Colonic mucosa (tissue), 4 donors: ENCODE measurements around the gene AP2A1. TPM values are rescaled to one million over a fixed set of nuclear protein-coding genes. Genes with fewer than 3 reads are reported as not detected.

Source experiments
- DNase-seq: peaks from one replicate; pipeline ENCODE4 v3.0.0-alpha.2; 2020
- H3K27ac ChIP-seq: fragments of 200-600 bp; one replicate; pipeline ENCODE4 v1.8.0; 2021
- H3K27me3 ChIP-seq: fragments of 200-600 bp; one replicate; pipeline ENCODE4 v1.8.0; 2021
- H3K36me3 ChIP-seq: fragments of 200-600 bp; one replicate; pipeline ENCODE4 v1.8.0; 2021
- H3K4me1 ChIP-seq: fragments of 200-600 bp; one replicate; pipeline ENCODE4 v1.8.0; 2021; ENCODE audit warnings: mild to moderate bottlenecking
- H3K4me3 ChIP-seq: fragments of 200-600 bp; one replicate; pipeline ENCODE4 v1.8.0; 2021
- H3K9ac ChIP-seq, 2 donors: one replicate each; pipeline ENCODE4 v1.7.0; 2013; ENCODE audit warnings: control low read depth in 2 of 2, low read depth in 2 of 2, low read length in 2 of 2
- H3K9me3 ChIP-seq: fragments of 200-600 bp; one replicate; pipeline ENCODE4 v1.8.0; 2021
- intact Hi-C: fragments of 100-400 bp; cut with DNase I; formaldehyde crosslinking; loops from one replicate; pipeline ENCODE4 v1.14.1; 2022
- microRNA-seq: library from miRNA; unstranded; fragments of <30 nt; microRNA quantifications from one replicate; pipeline ENCODE4, GENCODE V29; 2019
- total RNA-seq, 2 donors: library from RNA; stranded (reverse); fragmentation: NEBNext Ultra II Directional in 1 of 2; extraction: Animal tissue kit (Norgen Biotek cat#: 25700) in 1 of 2; gene quantifications; one replicate each; pipeline ENCODE4 v1.2.1, GENCODE V29; 2021
- TF ChIP-seq, protein P1 (sequence below): fragments of 200-600 bp; IDR thresholded peaks from one replicate; pipeline ENCODE4 v1.8.0; 2022; ENCODE audit warnings: antibody characterized with exemption, mild to moderate bottlenecking
- donor health status: healthy.
- donor health status: DM: no; HTN: no; CAD: no.
- donor health status: DM: no; HTN: no; CAD: no.

The AP2A1 gene
- total RNA-seq, 2 donors from 2014 or later = 80.0 to 92.1 TPM

DNA sequence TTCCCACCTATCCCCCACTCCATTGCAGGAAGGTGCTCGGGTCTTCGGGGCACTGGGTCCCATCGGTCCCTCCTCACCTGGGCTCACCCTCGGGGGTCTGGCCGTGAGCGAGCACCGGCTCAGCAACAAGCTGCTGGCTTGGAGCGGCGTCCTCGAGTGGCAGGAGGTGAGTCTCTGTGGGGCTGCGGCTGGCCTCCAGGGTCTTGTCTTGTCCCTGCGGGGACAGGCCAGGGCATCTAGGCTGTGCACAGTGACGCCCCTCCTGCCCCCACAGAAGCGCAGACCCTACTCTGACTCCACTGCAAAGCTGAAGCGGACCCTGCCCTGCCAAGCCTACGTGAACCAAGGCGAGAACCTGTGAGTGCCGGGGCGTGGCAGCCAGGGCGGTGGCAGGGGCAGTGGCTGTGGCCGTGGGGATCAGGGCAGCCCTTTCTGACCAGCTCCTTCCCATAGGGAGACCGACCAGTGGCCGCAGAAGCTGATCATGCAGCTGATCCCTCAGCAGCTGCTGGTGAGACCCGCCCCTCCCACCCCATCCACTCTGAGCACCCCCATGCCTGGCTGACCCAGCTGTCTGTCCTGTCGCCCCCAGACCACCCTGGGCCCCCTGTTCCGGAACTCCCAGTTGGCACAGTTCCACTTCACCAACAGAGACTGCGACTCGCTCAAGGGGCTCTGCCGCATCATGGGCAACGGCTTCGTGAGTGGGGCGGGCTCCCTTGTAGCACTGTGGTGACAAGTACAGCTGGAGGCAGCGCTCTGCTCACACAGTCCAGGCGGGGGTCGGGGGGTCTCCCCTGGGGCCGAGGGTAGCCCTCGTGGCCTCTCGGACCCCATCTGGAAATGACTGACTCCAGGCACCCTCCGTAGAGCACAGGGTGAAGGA, 87.8 kb downstream of the AP2A1 start:
- H3K36me3 ChIP-seq = peaks cover 11% of the 10 kb centered on the region
- DNase-seq = peak; percentile 34
- TF ChIP-seq, protein P1, sequence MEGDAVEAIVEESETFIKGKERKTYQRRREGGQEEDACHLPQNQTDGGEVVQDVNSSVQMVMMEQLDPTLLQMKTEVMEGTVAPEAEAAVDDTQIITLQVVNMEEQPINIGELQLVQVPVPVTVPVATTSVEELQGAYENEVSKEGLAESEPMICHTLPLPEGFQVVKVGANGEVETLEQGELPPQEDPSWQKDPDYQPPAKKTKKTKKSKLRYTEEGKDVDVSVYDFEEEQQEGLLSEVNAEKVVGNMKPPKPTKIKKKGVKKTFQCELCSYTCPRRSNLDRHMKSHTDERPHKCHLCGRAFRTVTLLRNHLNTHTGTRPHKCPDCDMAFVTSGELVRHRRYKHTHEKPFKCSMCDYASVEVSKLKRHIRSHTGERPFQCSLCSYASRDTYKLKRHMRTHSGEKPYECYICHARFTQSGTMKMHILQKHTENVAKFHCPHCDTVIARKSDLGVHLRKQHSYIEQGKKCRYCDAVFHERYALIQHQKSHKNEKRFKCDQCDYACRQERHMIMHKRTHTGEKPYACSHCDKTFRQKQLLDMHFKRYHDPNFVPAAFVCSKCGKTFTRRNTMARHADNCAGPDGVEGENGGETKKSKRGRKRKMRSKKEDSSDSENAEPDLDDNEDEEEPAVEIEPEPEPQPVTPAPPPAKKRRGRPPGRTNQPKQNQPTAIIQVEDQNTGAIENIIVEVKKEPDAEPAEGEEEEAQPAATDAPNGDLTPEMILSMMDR = no peak
- peaks cover 7% of the 10 kb centered on the region for H3K4me1 ChIP-seq
- no peak overlapping the region for H3K4me3 ChIP-seq
- intact Hi-C loops = no loop called here
- no peaks in the 10 kb centered on the region for H3K27me3 ChIP-seq
- no peaks in the 10 kb centered on the region for H3K9me3 ChIP-seq
- H3K27ac ChIP-seq = no peak overlapping the region
- H3K9ac ChIP-seq = no peak overlapping the region

DNA sequence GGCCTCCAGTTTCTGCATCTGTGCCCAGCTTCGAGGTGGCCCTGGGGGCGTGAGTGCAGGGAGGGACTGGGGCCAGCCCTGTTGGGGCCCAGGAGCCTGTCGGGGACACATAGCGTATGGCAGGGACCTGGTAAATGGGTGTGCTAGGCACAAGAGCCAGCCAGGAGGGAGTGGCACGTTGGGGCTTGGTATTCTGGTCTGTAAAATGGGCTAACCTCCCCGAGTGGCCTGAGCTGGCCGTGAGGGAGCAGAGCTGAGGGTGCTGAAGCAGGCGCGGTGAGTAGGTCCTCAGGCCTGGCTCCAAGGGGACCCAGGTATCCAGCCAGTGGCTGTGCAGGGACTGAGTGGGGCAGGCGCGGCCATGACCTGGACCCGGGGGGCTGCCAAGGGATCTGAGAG, 88.5 kb downstream of the AP2A1 start:
- Histone ChIP-seq H3K36me3 (peaks cover 11% of the 10 kb centered on the region), H3K9ac (no peak overlapping the region), H3K4me3 (no peak overlapping the region), H3K27me3 (no peaks in the 10 kb centered on the region), H3K27ac (no peak overlapping the region), H3K9me3 (no peaks in the 10 kb centered on the region), H3K4me1 (peaks cover 7% of the 10 kb centered on the region)
- TF ChIP-seq, protein P1 = no peak
- intact Hi-C loops = no loop called here
- no peak for DNase-seq

DNA sequence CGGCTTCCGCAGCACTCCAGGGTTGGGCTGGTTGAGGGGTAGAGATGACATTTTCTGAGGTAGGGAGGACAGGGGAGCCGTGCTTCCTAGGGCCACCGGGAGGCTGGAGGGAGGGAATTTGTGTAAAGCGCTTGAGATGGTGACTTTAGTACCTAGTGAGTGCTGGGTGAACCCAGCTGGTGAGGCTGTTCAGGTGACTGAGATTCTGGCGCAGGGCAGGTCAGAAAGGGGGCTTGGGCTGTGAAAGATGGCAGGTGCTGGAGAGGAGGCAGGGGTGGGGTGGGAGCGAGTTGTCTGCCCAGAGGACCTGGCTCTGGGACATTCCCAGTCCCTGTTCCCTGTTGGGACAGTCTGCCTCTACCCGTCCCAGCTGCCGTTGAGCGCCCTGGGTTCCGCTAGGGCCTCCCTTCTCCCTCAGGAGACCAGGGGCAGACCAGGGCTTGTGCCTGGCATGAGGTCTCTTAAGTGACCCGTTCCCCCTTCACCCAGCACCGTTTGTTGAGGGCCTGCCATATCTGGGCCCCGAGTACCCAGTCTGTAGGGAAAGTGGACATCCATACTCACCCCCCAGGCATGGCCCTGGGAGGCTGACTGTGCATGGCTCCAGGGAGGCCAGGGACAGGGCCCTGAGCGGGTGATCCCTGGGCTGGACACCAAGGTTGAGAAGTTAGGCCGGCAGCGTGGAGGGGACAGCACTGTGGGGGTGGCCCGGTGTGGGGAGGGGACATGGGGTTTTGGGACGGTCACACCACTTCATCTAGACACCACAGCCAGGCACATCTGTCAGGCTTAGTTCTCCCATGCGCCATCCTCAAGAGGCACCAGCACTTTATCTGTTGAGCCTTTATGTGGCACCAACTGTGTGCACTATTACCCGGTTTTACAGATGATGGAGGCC, 89.1 kb downstream of the AP2A1 start:
- Histone ChIP-seq H3K27ac (no peak overlapping the region), H3K36me3 (peaks cover 11% of the 10 kb centered on the region), H3K27me3 (no peaks in the 10 kb centered on the region), H3K9me3 (no peaks in the 10 kb centered on the region), H3K4me1 (peaks cover 7% of the 10 kb centered on the region), H3K9ac (no peak overlapping the region), H3K4me3 (no peak overlapping the region)
- peak; percentile 21 for DNase-seq
- TF ChIP-seq, protein P1 = no peak
- intact Hi-C loops = no loop called here

DNA sequence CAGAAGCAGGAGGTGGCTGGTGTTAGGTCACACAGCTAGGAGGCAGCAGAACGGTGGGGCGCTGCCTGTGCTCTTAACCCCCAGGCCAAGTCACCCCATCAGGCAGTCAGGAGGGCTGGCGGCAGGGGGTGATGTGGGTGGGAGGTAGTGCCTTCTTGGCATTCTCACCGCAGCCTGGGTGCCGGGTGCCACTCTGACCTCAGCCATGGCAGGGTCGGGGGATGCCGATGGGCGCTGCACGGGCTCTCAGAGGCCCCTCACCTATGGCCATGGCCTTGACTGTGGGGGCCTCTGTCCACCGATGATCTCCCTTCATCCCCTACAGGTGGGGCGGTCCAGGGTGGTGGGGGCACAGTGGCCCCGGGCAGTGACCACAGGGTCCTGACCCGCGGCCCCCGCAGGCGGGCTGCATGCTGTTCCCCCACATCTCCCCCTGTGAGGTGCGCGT, 89.8 kb downstream of the AP2A1 start:
- intact Hi-C loops = no loop called here
- Histone ChIP-seq H3K27ac (no peak overlapping the region), H3K4me1 (peaks cover 7% of the 10 kb centered on the region), H3K9me3 (no peaks in the 10 kb centered on the region), H3K36me3 (peaks cover 11% of the 10 kb centered on the region), H3K27me3 (no peaks in the 10 kb centered on the region), H3K9ac (no peak overlapping the region), H3K4me3 (no peak overlapping the region)
- DNase-seq = no peak
- TF ChIP-seq, protein P1 = no peak

Small RNAs within 50 kb of the gene (microRNA-seq; reads per million reads assigned to microRNA genes)
- 2.8 reads per million for gene MIR4749
- not detected for gene MIR6799
- gene MIR6800 = not detected

Other genes with a start within 250 kb of the AP2A1 start
- 10 to 100 TPM; 16.9 to 55.1 TPM for gene RCN3, start 239.0 kb upstream of the AP2A1 start, total RNA-seq
- gene NOSIP, start 186.4 kb upstream of the AP2A1 start, total RNA-seq = 10 to 100 TPM; 63.2 to 91.2 TPM
- gene PRRG2, start 185.7 kb upstream of the AP2A1 start, total RNA-seq = 10 to 100 TPM; 16.2 to 20.2 TPM
- gene PRR12, start 175.8 kb upstream of the AP2A1 start, total RNA-seq = 10 to 100 TPM; 17.5 to 33.1 TPM
- gene RRAS, start 126.9 kb upstream of the AP2A1 start, total RNA-seq = 10 to 100 TPM; 45.7 to 62.2 TPM
- 10 to 100 TPM; 54.2 to 85.7 TPM for gene SCAF1, start 124.8 kb upstream of the AP2A1 start, total RNA-seq
- gene IRF3, start 101.1 kb upstream of the AP2A1 start, total RNA-seq = 100 to 1,000 TPM in 1 of 2 donors, 10 to 100 TPM in 1; 62.9 to 190 TPM
- 10 to 100 TPM; 17.4 to 60.9 TPM for gene BCL2L12, start 101.1 kb upstream of the AP2A1 start, total RNA-seq
- 100 to 1,000 TPM in 1 of 2 donors, 10 to 100 TPM in 1; 81.3 to 177 TPM for gene PRMT1, start 89.7 kb upstream of the AP2A1 start, total RNA-seq
- 1 to 10 TPM in 1 of 2 donors, under 1 TPM in 1; 0.24 to 2.0 TPM for gene ADM5, start 77.4 kb upstream of the AP2A1 start, total RNA-seq
- gene CPT1C, start 75.9 kb upstream of the AP2A1 start, total RNA-seq = 1 to 10 TPM; 1.2 to 2.0 TPM
- gene TSKS, start 3.7 kb upstream of the AP2A1 start, total RNA-seq = not detected
- gene FUZ, start 46.3 kb downstream of the AP2A1 start, total RNA-seq = 10 to 100 TPM in 1 of 2 donors, 1 to 10 TPM in 1; 7.4 to 14.9 TPM
- 10 to 100 TPM; 46.1 to 77.2 TPM for gene MED25, start 51.3 kb downstream of the AP2A1 start, total RNA-seq
- gene PTOV1, start 84.2 kb downstream of the AP2A1 start, total RNA-seq = 100 to 1,000 TPM; 109 to 128 TPM
- gene PNKP, start 100.6 kb downstream of the AP2A1 start, total RNA-seq = 100 to 1,000 TPM in 1 of 2 donors, 10 to 100 TPM in 1; 53.7 to 137 TPM
- gene AKT1S1, start 110.4 kb downstream of the AP2A1 start, total RNA-seq = 10 to 100 TPM; 32.7 to 74.9 TPM
- 10 to 100 TPM; 29.4 to 33.7 TPM for gene TBC1D17, start 110.7 kb downstream of the AP2A1 start, total RNA-seq
- 1 to 10 TPM; 1.0 to 2.4 TPM for gene IL4I1, start 129.9 kb downstream of the AP2A1 start, total RNA-seq
- gene ATF5, start 162.2 kb downstream of the AP2A1 start, total RNA-seq = 10 to 100 TPM; 16.7 to 24.7 TPM
- gene NUP62, start 162.5 kb downstream of the AP2A1 start, total RNA-seq = 10 to 100 TPM; 34.8 to 59.8 TPM
- gene SIGLEC11, start 194.2 kb downstream of the AP2A1 start, total RNA-seq = under 1 TPM; 0.32 to 0.45 TPM